Activated T-helper 1 cell treated with Interleukin-2 at 50 U/mL for 16 hours (primary cell): Measurements from ENCODE around the gene AFF2.

Experiments used
- DNase-seq: peaks from one replicate; pipeline ENCODE4 v3.0.0-alpha.2; 2020; ENCODE audit warnings: low read depth

Gene AFF2

DNA sequence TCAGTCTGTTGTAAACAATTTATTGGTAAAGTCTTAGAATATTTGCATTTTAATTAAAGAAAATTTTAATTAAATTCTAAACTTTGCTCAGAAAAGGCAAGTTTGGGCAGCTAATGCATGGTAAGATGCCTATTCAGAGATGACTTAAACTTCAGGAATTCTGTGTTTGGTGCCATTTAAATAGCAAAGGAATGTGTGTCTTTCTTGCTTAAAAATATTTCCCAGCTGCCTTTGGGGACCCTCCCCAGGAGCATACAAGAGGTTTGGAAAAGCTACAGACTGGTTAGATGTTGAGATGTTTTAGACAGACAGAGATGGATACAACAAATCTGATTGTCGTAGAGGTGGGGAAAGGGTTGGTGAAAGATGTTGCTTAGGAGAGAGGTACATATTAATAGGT is 36.5 kb downstream of the AFF2 start:
- no peak for DNase-seq

DNA sequence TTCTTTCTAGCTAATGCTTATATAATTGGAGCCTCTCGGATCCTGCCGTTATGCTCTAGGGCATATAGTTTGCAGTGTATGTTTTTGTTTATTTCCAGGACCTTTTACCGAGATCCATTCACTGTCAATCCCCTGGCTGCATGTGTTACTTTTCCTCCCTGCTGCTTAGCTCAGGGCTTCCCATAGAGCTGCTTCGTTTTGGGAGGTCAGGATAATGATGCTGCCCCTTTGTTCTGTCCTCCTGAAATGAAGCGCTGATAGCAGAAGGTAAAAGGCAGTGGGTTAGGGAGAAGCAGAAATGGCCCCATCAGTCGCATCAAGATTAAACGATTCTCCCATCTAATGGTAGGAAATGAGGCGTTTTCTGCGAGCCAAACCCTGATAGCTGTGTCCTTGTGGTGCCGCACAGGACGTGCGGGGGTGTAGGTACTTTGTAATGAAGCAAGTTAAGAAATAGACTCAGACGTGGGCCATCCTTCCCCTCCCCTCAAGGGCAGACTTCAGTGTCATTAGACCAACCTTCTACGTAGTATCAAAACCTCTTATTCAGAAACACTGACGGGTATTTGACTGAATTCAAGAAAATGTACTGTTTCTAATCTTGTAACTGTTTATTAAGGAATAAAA is 37.3 kb downstream of the AFF2 start:
- DNase-seq = no peak

GRCh38 chrX:148538582-148538981 is 38.2 kb downstream of the AFF2 start:
- no peak for DNase-seq

DNA sequence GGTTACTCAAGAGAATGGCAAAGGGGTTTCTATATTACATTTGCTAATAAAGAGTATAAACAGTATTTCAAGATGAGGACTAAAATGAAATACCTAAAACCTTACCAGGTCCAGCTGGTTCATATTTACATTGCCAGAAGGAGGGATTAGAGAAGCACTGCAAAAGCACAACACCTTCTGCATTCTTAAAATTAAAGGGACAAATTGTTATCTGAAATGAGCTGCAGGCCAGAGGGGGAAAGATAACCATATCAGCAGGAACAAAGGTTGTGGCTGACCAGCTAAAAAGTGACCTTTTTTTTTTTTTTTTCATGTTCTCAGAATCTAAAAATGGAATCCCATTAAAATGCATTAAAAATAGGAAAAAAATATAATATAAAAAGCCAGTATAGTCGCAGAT is 39.7 kb downstream of the AFF2 start:
- no peak for DNase-seq

DNA sequence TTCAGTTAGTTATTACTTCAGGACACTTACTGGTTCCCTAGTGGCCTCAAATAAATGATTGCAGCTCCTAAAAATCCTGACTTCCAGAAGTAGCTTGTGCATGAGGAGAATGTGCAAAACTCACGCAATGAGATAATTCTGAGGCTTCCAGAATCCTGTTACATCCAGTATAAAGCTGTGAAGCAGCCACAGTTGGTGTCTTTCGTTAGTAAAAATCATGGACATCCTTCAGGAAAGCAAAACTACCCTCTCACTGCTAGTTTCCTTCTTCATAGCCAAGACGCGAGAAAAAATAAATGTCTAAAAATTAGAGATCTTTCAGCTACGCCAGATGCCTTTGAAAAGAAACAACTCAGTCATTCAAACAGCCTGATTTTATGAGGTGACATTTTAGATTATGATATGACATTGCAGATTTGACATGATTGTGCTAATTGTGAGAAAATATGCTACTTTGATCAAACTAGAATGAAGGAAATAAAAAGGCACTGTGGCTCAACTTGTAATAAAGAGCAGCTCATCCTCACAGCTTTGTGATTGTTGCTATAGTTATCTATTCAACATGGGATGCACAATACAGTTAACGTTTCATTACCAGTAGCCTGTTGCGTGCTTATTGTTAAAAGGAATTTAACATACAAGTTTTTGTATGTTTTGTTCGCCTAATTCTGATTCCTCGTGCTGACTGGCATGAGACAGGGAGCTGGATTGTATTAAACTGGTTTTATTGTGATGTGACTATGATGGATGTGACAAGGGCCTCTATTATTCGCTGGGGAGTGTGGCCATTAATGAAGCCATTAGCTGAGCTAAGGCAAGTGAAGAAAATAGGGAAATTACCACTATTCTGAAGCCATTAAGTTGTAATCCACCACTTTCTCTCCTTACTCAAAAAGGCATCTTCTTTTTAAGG is 40.5 kb downstream of the AFF2 start:
- DNase-seq = no peak

DNA sequence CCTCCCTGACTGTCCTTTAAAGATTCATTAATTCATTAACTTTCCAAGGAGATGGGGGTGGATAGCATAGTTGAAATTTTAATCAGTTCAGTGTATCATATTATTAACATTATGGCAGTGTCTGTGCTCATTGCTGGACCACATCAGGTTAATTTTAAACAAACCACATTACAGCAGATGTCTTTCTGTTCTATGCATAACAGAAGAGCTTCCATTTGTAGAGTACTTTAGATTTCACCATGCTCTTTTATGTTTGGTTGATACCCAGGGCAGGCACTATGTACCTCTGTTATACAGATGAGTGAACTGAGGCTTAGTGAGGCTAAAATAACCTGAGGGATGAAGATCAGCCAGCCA is 41.1 kb downstream of the AFF2 start:
- DNase-seq = no peak

DNA sequence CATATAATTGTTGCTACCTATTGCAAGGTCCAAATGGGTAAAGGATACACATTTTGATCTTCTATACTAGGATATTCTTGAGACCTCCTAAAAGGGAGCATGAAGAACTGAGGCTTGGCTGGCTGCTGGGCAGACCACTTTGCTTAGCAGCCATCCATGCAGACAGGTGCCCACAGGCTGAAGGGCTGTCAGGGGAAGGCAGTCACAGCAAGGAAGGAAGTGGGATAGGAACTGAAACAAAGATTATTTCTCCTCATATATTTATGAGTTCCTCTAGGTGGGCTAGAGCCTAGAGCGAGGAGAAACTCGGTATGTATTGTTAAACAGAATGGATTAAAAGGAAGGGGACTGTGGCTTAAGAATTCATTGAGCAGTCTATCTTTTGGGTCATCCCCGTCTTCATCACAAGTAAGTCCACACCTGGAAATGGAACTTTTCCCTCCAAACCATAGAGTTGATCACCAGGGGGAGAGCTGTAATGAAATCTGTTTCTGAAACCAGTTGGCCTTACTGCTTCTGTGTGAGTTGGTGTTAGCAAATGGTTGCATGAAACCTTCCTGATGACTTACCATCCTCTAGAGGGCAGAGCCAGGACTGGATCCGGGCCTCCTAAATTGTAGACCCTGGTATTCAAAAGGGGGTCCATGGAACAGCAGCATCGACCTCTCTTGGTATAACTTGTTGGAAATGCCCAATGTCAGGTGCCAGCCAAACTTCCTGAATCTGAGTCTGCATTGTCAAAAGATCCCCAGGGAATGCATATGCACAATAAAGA is 42.3 kb downstream of the AFF2 start:
- DNase-seq = no peak

DNA sequence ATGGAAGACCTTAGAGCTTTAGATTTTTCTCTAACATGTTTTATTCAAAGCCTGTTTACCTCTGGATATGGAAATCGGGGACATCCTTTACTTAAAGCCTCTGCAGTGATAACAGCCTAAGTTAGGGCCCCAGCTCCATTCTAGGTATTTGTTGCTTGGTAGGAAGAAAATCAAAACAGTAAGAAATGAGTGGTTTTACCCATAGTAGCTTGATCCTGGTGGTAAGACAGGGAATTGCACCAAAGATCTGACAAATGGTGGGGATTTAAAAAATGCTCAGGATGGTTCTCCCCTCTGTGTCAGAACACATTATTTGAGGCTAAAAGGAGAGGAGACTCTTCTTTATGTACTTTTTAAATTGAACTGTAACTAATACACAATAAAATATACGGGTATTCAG is 52.4 kb downstream of the AFF2 start:
- DNase-seq = no peak

DNA sequence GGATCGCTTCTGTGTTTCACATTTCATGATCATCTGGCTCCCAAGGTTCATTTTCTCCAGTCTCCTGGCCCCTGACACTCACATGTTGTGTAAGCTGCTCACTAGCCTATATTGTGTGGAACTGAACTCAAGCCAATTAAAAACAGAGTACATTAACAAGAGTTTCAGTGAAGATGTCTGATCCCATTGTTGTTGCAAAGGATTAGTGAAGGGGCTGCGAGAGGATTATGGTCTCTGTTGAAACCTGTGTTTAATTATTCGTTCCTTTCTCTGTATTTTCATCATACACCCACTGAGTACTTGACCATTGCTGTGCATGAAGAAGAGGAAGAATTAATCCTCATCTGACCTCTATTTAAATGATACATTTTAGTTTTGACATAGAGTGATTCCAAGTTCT is 54.7 kb downstream of the AFF2 start:
- no peak for DNase-seq

GRCh38 chrX:148555571-148556243 is 55.3 kb downstream of the AFF2 start:
- no peak for DNase-seq

DNA sequence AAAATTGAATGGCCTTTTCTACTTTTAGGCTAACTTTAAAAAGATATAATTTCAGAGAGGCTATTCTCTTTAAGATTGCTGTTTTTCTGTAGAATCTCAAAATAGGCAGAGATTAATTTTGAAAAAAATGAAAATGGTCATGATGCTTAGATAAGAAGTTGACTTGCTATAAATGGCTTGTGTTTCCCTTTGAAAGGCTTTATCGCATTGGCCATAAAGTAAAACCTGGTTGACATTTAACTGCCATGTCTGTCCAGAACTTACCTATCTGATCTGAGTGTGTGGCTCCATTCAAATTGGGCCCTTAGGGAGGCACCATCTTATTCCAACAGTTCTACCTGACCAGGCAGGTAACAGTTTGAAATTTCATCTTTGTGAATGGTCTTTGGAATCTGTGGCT is 56.1 kb downstream of the AFF2 start:
- no peak for DNase-seq

DNA sequence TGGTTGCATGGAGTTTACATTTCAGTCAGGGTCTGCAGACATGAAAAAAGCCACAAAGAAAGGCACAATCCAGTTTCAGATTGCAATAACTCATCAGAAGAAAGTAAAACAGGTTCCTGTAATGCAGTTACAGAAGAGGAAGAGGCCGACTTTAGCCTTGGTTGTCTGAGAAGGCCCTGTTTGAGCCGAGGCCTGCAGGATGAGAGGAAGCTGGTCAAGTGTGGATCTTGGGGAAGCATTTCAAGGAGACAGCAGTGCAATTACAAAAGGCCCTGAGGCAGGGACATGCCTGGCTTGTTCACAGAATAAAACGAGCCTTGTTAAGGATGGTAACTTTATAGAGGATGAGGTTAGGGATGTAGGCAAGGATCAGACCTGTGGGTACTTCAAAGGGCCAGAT is 62.4 kb downstream of the AFF2 start:
- DNase-seq = no peak

- no peak for DNase-seq
These were observed 66.8 kb downstream of the AFF2 start for GRCh38 chrX:148567229-148567628.

GRCh38 chrX:148567779-148568178 is 67.4 kb downstream of the AFF2 start:
- no peak for DNase-seq

GRCh38 chrX:148568763-148569162 is 68.3 kb downstream of the AFF2 start:
- no peak for DNase-seq

GRCh38 chrX:148572337-148572736 is 71.9 kb downstream of the AFF2 start:
- DNase-seq = no peak

- no peak for DNase-seq
These were observed 72.7 kb downstream of the AFF2 start for GRCh38 chrX:148573119-148573518.

DNA sequence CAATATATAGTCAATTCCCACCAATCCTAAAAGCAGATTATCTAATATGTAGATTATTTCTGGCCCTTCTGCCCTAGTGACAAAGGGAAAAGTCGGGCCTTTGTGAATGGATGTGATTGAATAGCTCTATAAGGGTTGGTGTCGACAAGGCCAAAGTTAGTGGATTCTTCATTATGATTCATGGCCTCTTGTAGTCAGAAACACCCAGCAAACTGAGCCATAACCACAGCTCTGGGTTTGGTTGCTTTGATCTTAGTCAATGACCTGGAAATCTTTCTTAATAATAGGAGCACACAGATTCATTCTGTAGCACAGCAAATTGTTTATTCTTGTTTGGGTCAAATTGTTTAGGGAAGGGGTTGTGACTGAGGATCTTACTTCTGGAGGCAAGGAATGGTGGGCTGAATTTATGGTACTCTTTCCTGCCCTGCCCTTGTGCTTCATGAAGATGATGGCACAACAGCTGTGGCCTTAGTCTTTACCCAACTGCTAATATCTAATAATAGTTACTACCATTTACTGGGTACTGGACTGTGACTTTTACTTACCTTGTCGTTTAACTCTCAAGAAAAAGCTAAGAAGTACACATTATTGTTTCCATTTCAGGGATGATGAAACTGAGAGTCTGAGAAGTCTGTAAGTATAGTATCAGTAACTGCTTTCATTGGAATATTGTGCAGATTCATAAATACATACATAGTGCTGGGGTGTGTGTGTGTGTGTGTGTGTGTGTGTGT is 74.0 kb downstream of the AFF2 start:
- DNase-seq = no peak

- no peak for DNase-seq
These were observed 76.0 kb downstream of the AFF2 start for GRCh38 chrX:148576396-148576795.

- no peak for DNase-seq
These were observed 77.3 kb downstream of the AFF2 start for GRCh38 chrX:148577741-148578140.

DNA sequence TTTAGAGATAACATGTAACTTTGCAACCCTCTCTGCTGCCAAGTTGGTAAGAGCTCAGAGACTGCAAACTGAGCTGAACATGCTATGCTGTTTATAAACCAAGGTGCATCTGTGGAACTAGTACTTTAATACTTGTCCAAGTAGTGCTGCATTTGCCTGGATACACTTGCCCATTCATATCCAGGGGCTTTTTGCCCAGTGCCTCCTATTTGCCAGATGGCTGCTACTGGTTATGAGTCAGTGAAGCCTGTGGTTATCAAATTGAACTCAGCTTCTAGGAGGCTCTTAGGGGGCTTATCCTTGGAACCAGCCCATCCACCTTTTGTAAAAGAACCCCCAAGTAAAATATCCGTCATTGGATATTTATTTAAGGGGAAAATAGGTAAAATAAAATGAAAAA is 79.6 kb downstream of the AFF2 start:
- no peak for DNase-seq

DNA sequence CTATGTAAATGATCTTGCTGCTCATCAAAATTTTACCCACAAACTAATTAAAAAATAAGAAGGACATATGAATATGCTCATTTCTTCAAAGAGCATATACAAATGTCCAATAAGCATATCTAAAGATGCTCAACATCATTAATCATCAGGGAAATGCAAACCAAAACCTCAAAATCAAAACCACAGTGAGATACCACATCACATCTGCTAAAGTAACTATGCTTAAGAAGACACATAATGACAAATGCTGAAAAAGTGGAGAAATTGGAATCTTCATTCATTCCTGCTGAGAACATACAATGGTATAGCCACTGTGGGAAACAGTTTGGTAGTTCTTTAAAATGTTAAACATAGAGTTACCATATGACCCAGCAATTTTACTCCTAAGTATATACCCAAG is 81.9 kb downstream of the AFF2 start:
- DNase-seq = no peak
